Smooth muscle cell (in vitro differentiated cells): Measurements from ENCODE around the gene PRR29. TPM values are rescaled to one million over a fixed set of nuclear protein-coding genes. Genes with fewer than 3 reads are reported as not detected.

Experiments used
- DNase-seq: peaks from one replicate; lab custom pipeline; 2025; ENCODE audit not compliant: unreplicated experiment; lab: John Stamatoyannopoulos, UW
- H2AFZ ChIP-seq: fragments of 200-600 bp; sonication (generic); 2 replicates; pipeline ENCODE4 v1.6.0; 2016; ENCODE audit warnings: antibody characterized with exemption, low read depth, mild to moderate bottlenecking
- H3F3A ChIP-seq: fragments of 200-600 bp; sonication (generic); 2 replicates; pipeline ENCODE4 v1.6.0; 2017; ENCODE audit warnings: antibody characterized with exemption, low read depth
- H3K27ac ChIP-seq: fragments of 200-600 bp; sonication (generic); 2 replicates; pipeline ENCODE4 v1.5.1; 2016; ENCODE audit warnings: low read depth, mild to moderate bottlenecking
- H3K27me3 ChIP-seq: fragments of 200-600 bp; sonication (generic); 2 replicates; pipeline ENCODE4 v1.6.1; 2016; ENCODE audit warnings: low read depth, mild to moderate bottlenecking
- H3K36me3 ChIP-seq: fragments of 200-600 bp; sonication (generic); 2 replicates; pipeline ENCODE4 v1.5.1; 2016; ENCODE audit warnings: low read depth
- H3K4me1 ChIP-seq: fragments of 200-600 bp; sonication (generic); 2 replicates; pipeline ENCODE4 v1.5.1; 2016; ENCODE audit warnings: low read depth
- H3K4me2 ChIP-seq: fragments of 200-600 bp; sonication (generic); 2 replicates; pipeline ENCODE4 v1.6.0; 2016; ENCODE audit warnings: mild to moderate bottlenecking
- H3K4me3 ChIP-seq: fragments of 200-600 bp; sonication (generic); 2 replicates; pipeline ENCODE4 v1.5.1; 2016; ENCODE audit warnings: mild to moderate bottlenecking
- H3K79me2 ChIP-seq: fragments of 200-600 bp; sonication (generic); 2 replicates; pipeline ENCODE4 v1.6.0; 2016; ENCODE audit warnings: low read depth, mild to moderate bottlenecking
- H3K9ac ChIP-seq: fragments of 200-600 bp; sonication (generic); 2 replicates; pipeline ENCODE4 v1.6.0; 2016; ENCODE audit warnings: low read depth
- H3K9me3 ChIP-seq: fragments of 200-600 bp; sonication (generic); replicated peaks from 2 replicates; pipeline ENCODE4 v1.5.1; 2016; ENCODE audit warnings: low read depth
- H4K20me1 ChIP-seq: fragments of 200-600 bp; sonication (generic); 2 replicates; pipeline ENCODE4 v1.6.0; 2016; ENCODE audit warnings: low read depth
- CTCF ChIP-seq: fragments of 200-600 bp; sonication (generic); IDR thresholded peaks from 2 replicates; pipeline ENCODE4 v1.5.1; 2017; ENCODE audit warnings: borderline replicate concordance, mild to moderate bottlenecking, antibody characterized with exemption; ENCODE audit not compliant: insufficient read depth, poor library complexity, severe bottlenecking
- WGBS: methylation state at CpG from one replicate; pipeline ENCODE4 v1.1.7; 2016; ENCODE audit warnings: low lambda C conversion rate; 5-methylcytosine and 5-hydroxymethylcytosine counted together
- polyA plus RNA-seq: library from polyadenylated mRNA; unstranded; fragments of >200 nt; fragmentation: Nextera tagmentation; extraction: Ambion mirVana; gene quantifications from 2 replicates; pipeline ENCODE4 v1.2.1, GENCODE V29; 2016
- total RNA-seq: library from RNA; depleted of rRNA; stranded (reverse); fragments of >200 nt; gene quantifications from 2 replicates; pipeline ENCODE4 v1.2.3, GENCODE V29; 2014

Gene PRR29
- total and polyA plus RNA-seq, 2 experiments from 2014 or later = 0.58 TPM; not detected in 1

GRCh38 chr17:64002658-64003525 lies 4.7 kb downstream of the PRR29 start:
- no peaks in the 10 kb centered on the region for H3K79me2 ChIP-seq

GRCh38 chr17:64003526-64004121 lies 5.5 kb downstream of the PRR29 start:
- no peak overlapping the region for H3K4me2 ChIP-seq
- no peak overlapping the region for H3K27ac ChIP-seq
- no peaks in the 10 kb centered on the region for H3K79me2 ChIP-seq
- no peak overlapping the region for H3K4me3 ChIP-seq
- H3K27me3 ChIP-seq = no peaks in the 10 kb centered on the region
- peaks cover 4% of the 10 kb centered on the region for H3K4me1 ChIP-seq
- H3K9ac ChIP-seq = no peak overlapping the region
- H3F3A ChIP-seq = no peaks in the 10 kb centered on the region
- H4K20me1 ChIP-seq = no peaks in the 10 kb centered on the region
- no peak for DNase-seq
- no peak for TF ChIP-seq CTCF
- no peak overlapping the region for H2AFZ ChIP-seq
- H3K36me3 ChIP-seq = no peaks in the 10 kb centered on the region
- WGBS = 91% methylated on average over 13 of the region's 13 CpGs
- H3K9me3 ChIP-seq = no peaks in the 10 kb centered on the region

More at GRCh38 chr17:64002658-64003525, 4.7 kb downstream of the PRR29 start:
- H3K4me3 ChIP-seq = no peak overlapping the region
- TF ChIP-seq CTCF = no peak
- H3K27me3 ChIP-seq = no peaks in the 10 kb centered on the region
- no peaks in the 10 kb centered on the region for H3K36me3 ChIP-seq
- no peak for DNase-seq
- H2AFZ ChIP-seq = no peak overlapping the region
- H3K4me1 ChIP-seq = peaks cover 4% of the 10 kb centered on the region
- no peak overlapping the region for H3K4me2 ChIP-seq
- no peaks in the 10 kb centered on the region for H4K20me1 ChIP-seq
- H3K9me3 ChIP-seq = no peaks in the 10 kb centered on the region
- no peak overlapping the region for H3K27ac ChIP-seq
- H3K9ac ChIP-seq = no peak overlapping the region
- WGBS = 94% methylated on average over 22 of the region's 22 CpGs
- no peaks in the 10 kb centered on the region for H3F3A ChIP-seq

- H2AFZ ChIP-seq = no peak overlapping the region
- 94% methylated on average over 7 of the region's 7 CpGs for WGBS
- no peaks in the 10 kb centered on the region for H4K20me1 ChIP-seq
- no peak for TF ChIP-seq CTCF
- no peak for DNase-seq
- no peak overlapping the region for H3K4me3 ChIP-seq
- peaks cover 4% of the 10 kb centered on the region for H3K4me1 ChIP-seq
- no peaks in the 10 kb centered on the region for H3K9me3 ChIP-seq
- no peaks in the 10 kb centered on the region for H3K27me3 ChIP-seq
- H3K79me2 ChIP-seq = no peaks in the 10 kb centered on the region
- H3K9ac ChIP-seq = no peak overlapping the region
- H3K27ac ChIP-seq = no peak overlapping the region
- H3F3A ChIP-seq = no peaks in the 10 kb centered on the region
- no peaks in the 10 kb centered on the region for H3K36me3 ChIP-seq
- no peak overlapping the region for H3K4me2 ChIP-seq
Observed at GRCh38 chr17:64004218-64004770, 6.1 kb downstream of the PRR29 start.
